CD4-positive, alpha-beta T cell treated with Interleukin-17A for 1 hour (primary cell): ENCODE measurements around the gene MED27.
"Not testable (repeated sequence)": the region's sequence is repeated elsewhere in the genome, so short reads cannot be mapped to it uniquely, and the experiment has no call there.

Experiments used
- DNase-seq: peaks from one replicate; pipeline ENCODE4 v3.0.0-alpha.2; 2020

The MED27 gene

DNA sequence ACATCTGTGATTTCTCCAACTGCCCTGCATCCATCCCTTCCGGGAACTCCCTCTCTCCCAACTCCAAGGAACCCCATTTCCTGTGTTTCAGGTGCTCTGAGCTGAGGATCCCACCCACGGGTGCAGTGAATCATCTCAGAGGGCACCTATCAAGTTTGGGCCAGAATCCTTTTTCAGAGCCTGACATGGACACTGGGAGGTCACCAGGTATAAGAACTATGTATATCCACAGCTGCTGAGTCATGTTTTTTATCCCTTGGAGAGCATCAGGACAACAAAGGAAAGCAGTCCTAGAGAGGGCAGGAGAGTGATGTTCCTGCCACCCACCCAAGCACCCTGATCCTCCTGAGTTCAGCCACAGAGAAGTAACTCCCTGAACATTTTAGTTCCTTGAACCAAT, 3.8 kb downstream of the MED27 start:
- no peak for DNase-seq

DNA sequence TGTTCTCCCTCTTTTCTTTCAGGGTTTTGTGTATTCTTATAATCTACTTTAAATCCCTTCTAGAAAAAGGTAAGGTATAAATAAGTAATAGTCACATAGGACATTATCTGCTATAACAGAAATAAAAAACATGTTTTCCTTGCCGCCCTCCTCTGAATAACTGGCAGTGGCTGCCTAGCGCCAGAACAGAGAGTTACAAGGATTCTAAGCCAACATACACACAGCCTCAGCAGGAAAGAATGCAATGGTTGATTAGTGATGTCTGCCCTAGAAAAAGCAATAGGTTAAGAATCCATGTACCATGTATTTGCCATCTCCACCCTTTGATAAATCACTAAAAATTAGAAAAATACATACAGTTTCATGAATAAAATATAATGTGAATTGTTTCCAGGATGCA, 4.9 kb downstream of the MED27 start:
- no peak for DNase-seq

DNA sequence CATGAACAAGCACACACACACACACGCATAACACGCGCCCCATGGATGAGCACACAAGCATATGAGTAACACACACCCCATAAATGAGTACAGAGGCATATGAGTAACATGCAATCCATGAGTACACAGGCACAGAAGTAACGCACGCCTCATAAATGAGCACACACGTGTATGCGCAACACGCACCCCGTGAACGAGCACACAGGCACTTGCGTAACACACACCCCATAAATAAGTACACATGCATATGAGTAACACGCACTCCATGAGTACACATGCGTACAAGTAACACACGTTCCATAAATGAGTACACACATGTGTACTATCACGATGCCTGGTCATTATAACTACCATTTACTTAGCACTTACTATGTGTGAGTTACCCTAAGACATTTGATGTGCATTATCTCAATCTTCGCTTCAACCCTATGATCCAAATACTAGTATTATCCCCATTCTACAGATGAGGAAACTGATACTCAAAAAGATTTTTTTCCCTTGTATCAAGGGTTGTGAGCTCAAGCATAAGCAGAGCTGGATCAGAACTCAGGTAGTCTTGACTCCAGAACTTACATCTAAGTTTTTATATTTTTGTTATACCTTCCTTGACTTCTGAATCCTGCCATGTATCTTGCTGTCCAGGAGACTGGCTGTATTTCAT, 7.7 kb downstream of the MED27 start:
- DNase-seq: no peak

DNA sequence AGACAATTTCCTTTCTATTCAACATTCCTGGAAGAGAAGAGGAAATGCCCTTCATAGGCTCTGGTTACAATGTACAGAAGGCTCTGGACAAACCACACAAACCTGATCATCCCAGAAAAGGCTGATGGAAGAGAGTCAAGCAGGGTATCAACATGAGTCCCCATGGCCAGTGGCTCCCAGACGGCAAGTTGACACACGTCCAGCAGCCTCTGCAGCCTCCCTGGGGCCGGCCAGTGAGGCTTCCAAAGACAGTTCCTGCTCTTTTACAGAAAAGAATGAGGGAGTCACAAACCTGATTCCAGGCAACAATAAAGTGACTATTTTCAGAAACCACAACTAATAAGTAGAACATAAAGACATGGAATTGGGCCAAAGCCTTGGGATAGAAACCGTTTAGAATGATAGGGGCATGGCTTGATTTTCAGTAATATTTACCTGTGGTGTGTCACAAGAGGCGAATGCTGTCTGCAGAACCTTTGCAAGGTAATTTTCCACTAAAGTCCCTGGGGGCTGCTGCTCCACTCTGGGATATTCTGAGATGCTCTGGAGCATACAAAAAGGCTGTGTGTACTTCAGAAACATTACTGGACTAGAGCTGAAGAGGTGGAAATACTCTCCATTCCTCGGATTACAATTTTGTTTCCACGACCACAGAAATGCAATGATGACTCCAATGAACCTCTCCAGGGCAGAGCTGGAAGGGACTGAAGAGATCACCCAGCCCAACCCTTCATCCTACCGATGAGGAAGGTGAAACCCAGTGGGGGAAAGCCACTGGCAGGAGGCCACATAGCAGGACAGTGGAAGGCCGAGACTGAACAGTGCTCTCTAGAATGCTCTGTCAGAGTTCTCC, 10.4 kb downstream of the MED27 start:
- DNase-seq: no peak

DNA sequence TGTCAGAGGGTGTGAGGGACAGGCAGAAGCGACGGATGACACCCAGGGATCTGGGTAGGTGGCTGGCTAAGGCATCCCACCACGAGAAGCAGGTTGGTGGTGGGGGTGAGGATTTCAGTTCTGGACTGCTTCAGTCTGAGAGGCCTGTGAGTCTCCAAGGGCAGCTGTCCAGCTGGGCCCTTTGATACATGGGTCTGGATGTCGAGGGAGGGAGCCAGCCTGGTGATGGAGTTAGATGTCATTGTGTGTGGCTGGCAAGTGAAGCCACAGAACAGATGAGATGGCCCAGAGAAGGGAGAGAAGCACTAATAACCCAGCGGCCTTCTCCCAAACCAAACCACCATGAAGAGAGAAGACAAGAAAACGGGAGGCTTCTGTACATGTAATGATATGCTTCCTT, 11.1 kb downstream of the MED27 start:
- no peak for DNase-seq

DNA sequence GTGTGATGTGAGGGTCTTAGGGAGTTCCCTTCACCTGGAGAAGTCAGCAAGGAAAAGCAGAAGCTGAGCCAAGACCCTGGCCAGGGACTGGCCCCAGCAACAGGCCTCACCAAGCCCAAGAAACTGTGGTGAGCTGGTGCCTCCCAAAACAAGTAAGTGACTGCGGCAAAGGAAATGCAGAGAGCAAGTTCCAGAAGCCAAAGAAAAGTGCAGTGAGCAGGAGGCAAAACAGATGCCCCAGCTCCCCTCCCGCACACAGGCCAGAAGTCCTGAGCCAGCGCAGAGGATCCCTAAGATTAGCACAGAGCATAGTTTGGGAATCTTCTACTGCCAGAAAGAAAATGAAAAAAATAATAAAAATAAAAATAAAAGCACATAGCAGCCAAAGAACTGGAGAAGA, 13.2 kb downstream of the MED27 start:
- DNase-seq: no peak

DNA sequence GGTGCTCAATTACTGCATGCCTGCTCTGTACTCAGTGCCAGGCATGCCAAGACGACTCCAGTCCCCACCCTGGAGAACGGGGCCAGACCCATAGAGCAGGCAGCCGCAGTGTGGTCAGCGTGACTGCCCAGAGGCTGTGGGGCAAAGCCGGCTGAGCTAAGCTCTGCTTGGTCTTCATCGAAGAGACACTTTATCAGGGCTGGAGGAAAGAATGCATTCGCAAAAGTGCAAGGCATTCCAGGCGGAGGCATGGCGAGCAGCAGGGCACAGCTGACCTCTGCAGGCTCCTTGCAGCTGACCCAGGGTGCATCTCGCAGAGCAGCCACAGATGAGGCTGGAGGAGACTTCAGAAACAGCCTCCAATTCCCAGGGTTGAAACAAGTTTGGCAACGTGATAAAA, 13.6 kb downstream of the MED27 start:
- no peak for DNase-seq

DNA sequence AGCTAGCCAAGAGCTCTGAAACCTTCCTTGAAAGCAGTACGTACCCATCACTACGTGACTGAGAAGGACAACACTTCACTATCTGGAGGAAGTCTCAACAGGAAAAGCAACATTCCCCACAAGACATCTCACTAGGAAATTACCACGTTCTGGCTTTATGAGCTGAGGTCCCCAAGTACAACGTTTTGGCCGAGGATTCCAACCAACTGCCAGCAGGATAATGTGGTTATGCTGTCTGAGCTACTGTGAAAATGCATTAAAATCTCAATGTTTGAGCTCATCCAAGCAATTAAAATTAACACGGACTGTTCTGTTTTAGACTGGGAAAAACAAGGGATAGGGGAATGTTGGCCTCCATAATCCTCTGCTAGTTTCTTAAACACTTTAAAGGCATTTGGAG, 16.4 kb downstream of the MED27 start:
- no peak for DNase-seq

DNA sequence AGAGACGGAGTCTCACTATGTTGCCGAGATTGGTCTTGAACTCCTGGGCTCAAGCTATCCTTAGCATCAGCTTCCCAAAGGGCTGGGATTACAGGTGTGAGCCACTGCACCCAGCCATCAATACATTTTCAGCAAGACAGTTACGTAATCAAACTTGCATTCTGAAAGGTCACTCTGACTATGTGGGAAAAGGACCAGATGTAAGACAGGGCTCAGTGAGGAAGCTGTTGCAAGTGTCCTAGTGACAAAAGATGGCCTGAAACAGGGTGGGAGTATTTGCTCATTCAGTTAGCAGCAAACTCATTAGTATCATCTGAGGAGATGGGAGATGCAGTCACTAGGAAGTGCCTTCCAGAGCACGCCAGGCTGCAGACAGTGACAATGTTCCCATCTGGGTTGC, 16.9 kb downstream of the MED27 start:
- no peak for DNase-seq

DNA sequence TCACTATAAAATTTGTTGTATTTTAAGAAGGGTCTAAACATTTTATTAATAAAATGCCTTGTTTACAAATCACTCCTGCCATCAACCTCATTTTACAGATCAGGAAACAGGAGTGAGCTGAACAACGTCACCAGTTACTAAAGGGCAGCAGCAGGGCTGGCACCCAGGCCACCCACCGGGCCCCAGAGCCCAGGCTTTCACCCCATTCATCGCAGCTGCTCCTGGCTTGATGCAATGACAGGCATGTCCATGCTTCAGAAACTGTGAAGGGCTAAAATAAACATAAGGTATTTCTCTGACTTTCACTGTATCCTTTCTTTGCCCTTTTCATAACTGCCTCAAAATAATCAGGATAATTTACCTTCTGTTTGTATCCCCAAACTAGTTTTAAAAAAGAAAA, 18.1 kb downstream of the MED27 start:
- DNase-seq: no peak

DNA sequence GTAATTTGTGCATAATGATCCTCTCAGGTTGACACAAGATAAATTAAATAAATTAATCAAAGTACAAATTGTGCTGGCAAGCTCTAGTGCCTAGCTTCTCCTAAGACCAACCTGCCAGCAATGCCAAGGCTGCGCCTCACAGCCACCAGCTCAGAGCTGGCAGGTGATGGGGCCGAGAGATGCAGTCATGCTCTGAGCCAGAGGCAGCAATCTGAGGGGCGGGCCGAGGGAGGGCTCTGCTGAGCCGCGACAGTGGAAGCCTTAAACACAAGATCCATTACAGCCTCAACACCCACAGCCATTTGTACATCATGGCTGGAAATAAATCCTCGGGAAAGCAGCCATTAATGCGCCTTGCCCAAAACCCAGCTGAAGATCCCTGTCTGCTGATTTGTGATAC, 20.3 kb downstream of the MED27 start:
- DNase-seq: no peak

DNA sequence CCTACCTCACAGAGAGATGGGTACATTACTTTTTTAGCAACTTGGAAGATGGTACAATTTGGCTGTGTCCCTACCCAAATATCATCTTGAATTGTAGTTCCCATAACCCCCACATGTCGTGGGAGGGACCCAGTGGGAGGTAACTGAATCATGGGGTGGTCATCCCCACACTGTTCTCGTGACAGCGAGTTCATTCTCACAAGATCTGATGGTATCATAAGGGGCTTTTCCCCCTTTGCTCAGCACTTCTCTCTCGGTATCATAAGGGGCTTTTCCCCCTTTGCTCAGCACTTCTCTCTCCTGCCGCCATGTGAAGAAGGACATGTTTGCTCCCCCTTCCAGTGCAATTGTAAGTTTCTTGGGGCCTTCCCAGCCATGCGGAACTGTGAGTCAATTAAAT, 21.4 kb downstream of the MED27 start:
- not testable (repeated sequence) for DNase-seq

DNA sequence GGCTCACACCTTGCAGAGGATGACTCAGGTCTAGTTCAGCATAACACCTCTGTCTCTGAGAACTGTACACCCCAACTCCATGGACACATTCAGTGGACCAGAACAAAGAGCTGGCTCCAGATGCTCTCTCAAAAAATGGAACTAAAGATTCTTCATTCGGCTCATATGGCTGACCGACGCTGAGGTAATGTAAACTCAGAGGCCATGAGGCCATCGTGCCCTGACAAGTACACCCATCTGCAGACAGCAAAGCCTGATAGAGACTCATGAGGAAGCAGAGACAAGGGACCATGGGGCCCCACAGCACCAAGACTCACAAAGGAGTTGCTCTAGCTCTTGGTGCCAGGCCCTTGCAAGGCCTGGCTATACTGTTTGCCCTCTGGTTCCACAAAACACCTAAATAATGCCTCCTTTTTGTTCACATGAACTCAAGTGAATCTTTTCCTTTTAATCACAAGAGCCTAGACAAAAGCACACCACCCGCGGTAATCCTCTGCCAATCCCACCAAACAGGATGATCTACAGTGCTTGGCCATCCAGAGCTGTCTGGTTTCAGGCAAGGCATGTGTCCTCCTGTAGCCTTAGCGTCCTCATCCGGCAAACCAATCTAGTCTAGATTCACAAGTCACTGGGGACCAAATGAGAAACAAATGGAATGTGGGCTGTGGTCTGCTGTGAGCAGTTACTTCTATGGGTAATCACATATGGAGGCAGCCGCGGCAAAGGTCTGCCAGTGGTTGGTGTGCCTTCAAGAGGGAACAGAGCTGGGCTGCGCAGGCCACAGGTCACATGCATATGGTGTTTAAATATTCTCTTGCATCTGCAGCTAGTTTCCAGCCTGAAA, 22.7 kb downstream of the MED27 start:
- no peak for DNase-seq

DNA sequence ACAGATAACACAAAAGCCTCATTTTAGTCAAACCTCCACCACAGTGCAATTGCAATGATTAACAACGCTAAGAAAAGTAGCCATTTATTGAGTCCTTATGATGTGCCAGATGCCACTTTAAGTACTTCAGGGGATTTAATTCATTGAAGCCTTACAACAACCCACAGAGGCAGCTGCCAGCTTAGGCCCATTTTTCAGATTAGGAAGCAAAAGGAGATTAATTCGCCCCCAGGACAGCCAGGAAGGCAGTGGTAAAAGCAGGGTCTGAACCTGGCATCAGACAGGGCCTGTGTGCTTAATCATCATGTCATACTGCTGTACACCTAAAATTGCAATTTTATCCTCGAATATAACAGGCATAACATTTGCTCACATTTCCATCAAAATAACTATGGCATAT, 23.9 kb downstream of the MED27 start:
- no peak for DNase-seq

DNA sequence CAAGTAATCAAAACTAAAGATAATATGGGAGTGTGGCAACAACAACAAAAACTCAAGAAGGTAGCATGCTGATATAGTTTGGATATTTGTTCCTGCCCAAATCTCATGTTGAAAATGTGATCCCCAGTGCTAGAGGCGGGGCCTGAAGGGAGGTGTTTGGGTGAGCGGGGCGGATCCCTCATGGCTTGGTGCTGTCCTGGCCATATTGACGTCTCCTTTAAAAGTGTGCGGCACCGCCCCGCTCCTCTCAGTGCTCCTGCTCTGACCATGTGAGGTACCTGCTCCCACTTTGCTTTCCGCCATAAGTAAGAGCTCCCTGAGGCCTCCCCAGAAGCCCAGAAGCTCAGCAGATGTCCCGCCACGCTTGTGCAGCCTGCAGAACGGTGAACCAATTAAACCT, 25.6 kb downstream of the MED27 start:
- no peak for DNase-seq

DNA sequence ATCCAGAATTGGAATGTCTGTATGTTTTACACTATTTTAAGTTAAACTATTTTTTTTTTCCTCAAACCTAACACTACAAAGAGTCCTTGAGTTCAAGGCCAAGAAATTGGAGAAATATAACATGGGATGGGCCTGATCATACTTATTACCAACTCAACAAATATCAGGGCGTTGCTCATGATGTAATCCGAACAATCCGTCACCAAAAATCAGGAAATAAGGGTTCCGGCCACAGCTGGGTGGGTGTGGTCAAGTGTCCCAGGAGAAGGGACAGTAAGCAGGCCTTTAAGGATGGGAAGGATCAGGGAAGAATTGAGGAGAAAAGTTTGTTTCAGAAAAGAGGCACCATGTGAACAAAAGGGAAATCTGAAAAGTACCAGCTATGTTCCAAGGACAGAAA, 29.8 kb downstream of the MED27 start:
- no peak for DNase-seq

DNA sequence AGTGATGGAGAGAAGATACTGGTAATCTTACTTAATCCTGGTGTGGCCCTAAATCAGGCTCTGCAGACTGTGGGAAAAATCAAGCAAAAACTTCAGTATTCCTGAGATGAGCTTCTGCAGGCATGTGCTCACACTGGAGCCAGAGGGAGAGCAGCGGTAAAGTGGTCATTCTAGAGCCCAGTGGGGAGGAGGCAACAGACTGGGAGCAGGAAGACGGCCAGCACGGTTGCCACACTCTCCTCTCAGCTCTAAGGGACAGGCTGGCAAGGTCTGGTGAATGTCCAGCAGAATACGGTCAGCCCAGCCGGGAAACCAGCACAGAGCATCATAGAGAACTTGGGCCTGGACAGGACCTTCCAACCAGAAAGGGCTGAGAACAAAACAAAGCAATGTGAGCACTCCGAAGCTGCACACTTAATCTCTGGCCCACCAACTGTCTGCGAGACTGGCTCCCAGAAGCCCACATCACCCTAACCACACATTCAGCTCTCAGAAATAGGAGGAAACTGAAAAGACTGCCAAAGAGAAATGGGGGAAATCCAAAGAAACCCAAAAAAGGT, 30.3 kb downstream of the MED27 start:
- no peak for DNase-seq

DNA sequence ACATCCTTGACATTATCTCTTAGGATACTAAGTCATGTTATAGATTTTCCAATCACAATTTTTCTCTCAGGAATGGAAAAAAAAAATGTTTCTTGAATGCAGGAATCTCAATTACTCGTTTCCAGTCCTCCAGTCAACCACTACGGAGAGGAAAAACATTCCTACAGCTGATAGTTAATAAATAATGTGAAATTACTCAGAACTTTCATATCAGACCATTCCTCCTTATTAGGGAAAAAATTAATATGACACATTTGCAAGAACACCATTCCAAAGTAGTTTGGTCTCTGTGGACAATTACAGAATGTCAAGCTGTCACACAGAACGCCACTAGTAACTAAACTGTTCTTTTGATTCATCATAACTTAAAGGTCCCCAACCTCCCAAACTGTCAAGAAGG, 31.5 kb downstream of the MED27 start:
- no peak for DNase-seq

DNA sequence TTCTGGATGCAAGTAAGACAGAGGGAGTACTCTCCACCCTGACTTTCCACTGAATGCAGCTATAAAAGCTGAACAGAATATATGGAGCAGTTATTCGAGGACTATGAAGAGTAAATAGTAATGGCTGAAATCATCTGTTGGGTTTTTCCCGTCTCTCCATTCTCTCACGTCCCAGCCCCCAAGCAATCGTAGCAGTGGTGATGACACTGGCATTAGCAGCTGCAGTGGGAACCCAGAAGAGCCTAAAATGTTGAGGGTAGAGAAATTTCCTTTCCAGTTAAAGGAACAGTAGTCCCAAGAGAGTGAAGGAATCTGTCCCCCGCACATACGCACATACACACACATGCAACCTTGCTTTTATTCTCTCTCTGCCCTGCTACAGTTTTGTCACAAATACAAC, 33.2 kb downstream of the MED27 start:
- DNase-seq: no peak

DNA sequence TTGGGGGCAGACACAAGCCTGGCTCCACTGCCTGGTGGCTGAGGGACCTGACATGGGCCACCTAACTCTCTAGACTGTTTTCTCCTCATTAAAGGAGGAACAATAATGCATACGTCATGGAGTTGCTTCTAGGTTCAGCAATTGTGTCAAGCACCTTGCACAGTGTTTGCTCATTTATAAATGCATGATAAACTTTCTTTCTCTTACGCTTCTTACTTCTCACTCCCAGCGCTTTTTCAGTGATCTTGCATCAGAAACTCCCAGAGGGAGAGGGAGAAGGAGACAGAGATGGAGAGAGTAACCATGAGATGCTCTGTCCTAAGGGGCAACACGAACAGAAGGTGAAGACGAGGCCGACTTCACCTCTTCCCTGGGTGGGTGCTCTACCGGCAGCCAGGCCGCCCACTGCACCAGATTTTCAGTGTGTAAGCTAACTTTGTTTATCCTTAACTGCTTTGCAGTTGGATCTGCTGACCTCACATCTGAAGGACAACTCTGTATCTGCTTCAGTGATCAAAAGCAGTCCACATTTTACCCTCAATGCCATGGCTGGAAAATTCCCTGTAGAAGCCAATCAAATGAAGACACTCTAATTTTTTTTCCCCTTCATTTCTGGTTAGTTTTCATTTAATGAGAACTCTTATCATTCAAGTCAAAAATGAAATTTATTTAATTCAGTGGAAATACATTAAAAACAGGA, 35.3 kb downstream of the MED27 start:
- no peak for DNase-seq

DNA sequence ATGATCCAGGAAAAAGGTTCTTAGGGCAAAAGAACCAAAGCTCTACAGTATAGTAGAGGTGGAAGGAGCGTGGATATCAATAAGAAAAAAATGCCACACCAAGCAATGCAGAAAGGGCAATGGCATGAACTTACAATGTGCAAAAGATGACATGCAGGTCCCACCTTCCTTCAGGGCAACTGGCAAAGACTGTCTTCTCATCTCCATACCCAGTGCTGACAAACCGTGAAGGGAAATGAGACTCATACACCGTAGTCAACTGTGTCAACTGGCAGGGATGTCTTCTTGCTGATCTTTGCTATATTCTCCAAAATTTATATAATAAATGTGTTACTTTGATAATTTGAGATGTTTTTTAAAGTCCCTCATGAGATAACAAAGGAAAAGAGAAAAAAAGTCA, 36.0 kb downstream of the MED27 start:
- no peak for DNase-seq

DNA sequence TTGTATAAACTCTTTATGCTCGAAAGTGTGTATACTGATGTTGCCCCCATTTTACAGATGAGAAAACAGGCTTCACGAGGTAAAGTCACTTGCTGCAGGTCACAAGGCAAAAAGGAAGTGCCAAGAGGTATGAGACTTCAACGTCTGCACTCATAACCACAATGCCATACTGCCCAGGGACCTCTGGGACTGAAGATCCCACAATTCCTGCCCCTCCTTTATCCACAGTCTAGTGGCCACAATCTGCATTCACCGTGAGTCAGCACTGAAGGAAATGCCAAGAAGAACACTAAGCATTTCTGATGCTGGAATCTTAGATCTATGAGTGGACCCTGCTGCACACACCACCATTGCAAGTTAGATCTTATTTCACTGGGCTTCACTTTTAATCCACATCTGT, 37.3 kb downstream of the MED27 start:
- DNase-seq: no peak

DNA sequence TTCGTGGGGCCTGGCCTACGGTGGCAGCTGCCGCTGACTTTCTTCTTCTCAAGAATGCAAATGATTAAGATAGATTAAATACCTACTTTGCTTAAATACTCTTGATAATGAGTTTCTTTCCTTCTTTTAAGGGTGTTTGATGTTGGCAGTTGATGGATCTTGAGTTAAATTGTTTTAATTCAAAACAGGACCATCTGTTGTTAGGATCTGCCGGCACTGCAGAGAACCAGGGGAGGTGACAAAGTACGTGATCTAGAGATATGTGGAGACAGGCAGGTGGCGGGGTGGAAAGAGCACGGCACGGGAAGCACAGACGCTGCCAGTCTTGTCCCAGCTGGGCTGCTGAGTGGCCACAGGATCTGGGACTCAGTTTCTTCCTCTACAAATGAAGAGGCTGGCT, 37.9 kb downstream of the MED27 start:
- DNase-seq: no peak
